ENCODE results near the gene PTPRN2. TPM values are rescaled to one million over a fixed set of nuclear protein-coding genes. Genes with fewer than 3 reads are reported as not detected.

Gene PTPRN2
- total RNA-seq, 2 experiments from 2014 or later: 4.7 to 4.8 TPM

- Mint-ChIP-seq H3K4me3 (no peak overlapping the region), H3K36me3 (ENCODE audit: low read depth) (no peaks in the 10 kb centered on the region), H3K9me3 (peaks cover 9% of the 10 kb centered on the region), H3K4me1 (no peaks in the 10 kb centered on the region), H3K27me3 (no peaks in the 10 kb centered on the region), H3K27ac (no peak overlapping the region)
- CTCF ChIA-PET: no interaction called here
- POLR2A ChIA-PET: no interaction called here
- no peak for DNase-seq
These were observed 525.0 kb downstream of the PTPRN2 start for GRCh38 chr7:158062661-158063060.

GRCh38 chr7:158061884-158062656 lies 525.6 kb downstream of the PTPRN2 start:
- ChIA-PET POLR2A (no interaction called here), CTCF (no interaction called here)
- no peaks in the 10 kb centered on the region for H3K27me3 Mint-ChIP-seq
- no peak for DNase-seq
- H3K4me1 Mint-ChIP-seq: no peaks in the 10 kb centered on the region
- H3K36me3 Mint-ChIP-seq (ENCODE audit: low read depth): no peaks in the 10 kb centered on the region
- peaks cover 9% of the 10 kb centered on the region for H3K9me3 Mint-ChIP-seq
- H3K4me3 Mint-ChIP-seq: no peak overlapping the region
- no peak overlapping the region for H3K27ac Mint-ChIP-seq

DNA sequence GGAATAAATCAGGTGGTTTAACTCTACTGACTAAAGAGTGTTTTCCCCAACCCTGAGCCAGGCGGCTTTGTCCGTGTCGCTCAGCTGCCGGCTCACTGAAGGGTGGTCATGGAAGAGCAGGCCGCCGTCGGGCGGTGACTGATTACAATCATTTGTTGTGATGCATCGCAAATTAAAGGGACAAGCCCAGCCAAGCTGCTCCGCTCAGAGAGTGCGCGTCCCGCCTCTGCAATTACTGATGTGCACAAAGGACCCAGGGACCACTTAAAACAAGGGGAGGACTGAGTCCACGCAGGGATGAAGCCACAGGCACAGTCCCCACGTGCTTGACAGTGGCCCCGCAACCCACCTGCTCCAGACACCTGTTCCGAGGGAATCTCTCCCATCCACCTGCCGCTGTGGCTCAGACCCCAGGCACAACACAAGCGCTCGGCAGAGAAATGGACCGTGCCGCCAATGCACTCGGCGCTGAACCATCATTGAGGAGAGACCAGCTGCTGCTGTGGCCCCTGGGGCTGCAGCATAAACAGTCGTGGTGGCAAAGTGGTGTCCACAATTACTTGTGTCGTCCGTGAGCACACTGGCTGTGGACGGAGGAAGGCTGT lies 526.5 kb downstream of the PTPRN2 start:
- Mint-ChIP-seq H3K27me3 (no peaks in the 10 kb centered on the region), H3K27ac (no peak overlapping the region), H3K9me3 (peaks cover 9% of the 10 kb centered on the region), H3K4me1 (no peaks in the 10 kb centered on the region), H3K4me3 (no peak overlapping the region), H3K36me3 (ENCODE audit: low read depth) (no peaks in the 10 kb centered on the region)
- ChIA-PET CTCF (no interaction called here), POLR2A (no interaction called here)
- no peak for DNase-seq

GRCh38 chr7:158060216-158060615 lies 527.4 kb downstream of the PTPRN2 start:
- no peak overlapping the region for H3K4me3 Mint-ChIP-seq
- ChIA-PET CTCF (no interaction called here), POLR2A (no interaction called here)
- no peaks in the 10 kb centered on the region for H3K27me3 Mint-ChIP-seq
- H3K4me1 Mint-ChIP-seq: no peaks in the 10 kb centered on the region
- peaks cover 9% of the 10 kb centered on the region for H3K9me3 Mint-ChIP-seq
- H3K27ac Mint-ChIP-seq: no peak overlapping the region
- H3K36me3 Mint-ChIP-seq (ENCODE audit: low read depth): no peaks in the 10 kb centered on the region
- no peak for DNase-seq

DNA sequence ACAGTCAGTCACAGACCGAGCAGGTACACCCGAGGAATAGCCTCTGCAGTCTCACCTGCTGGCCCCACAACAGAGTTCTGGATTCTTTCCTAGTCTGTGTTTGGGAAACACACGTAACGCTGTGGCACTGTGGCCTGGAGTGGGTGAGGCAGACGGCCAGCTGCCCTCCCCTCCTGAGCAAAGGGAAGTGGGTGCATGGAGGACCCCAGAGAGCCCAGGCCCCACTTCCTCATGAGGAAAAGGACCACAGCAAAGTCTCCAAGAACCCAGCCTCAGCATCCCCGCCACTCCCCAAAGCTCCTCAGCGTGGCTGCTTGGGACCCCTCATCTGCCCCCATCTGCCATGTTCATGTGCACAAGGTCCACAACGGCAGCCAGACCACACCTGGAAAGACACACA lies 530.2 kb downstream of the PTPRN2 start:
- POLR2A ChIA-PET: no interaction called here

GRCh38 chr7:158056761-158057160 lies 530.9 kb downstream of the PTPRN2 start:
- H3K27ac Mint-ChIP-seq: no peak overlapping the region
- H3K36me3 Mint-ChIP-seq (ENCODE audit: low read depth): no peaks in the 10 kb centered on the region
- no peaks in the 10 kb centered on the region for H3K4me1 Mint-ChIP-seq
- POLR2A ChIA-PET: no interaction called here
- H3K4me3 Mint-ChIP-seq: no peak overlapping the region
- no peak for DNase-seq
- no peaks in the 10 kb centered on the region for H3K27me3 Mint-ChIP-seq
- CTCF ChIA-PET: no interaction called here
- peaks cover 8% of the 10 kb centered on the region for H3K9me3 Mint-ChIP-seq

More for the DNA sequence above, 530.2 kb downstream of the PTPRN2 start:
- DNase-seq: no peak
- H3K27me3 Mint-ChIP-seq: no peaks in the 10 kb centered on the region
- H3K9me3 Mint-ChIP-seq: peaks cover 8% of the 10 kb centered on the region
- no peak overlapping the region for H3K4me3 Mint-ChIP-seq
- CTCF ChIA-PET: no interaction called here
- no peaks in the 10 kb centered on the region for H3K36me3 Mint-ChIP-seq (ENCODE audit: low read depth)
- H3K4me1 Mint-ChIP-seq: no peaks in the 10 kb centered on the region
- H3K27ac Mint-ChIP-seq: no peak overlapping the region

- no peak for DNase-seq
- H3K36me3 Mint-ChIP-seq (ENCODE audit: low read depth): no peaks in the 10 kb centered on the region
- peaks cover 3% of the 10 kb centered on the region for H3K9me3 Mint-ChIP-seq
- H3K27me3 Mint-ChIP-seq: no peaks in the 10 kb centered on the region
- H3K4me1 Mint-ChIP-seq: no peaks in the 10 kb centered on the region
- CTCF ChIA-PET: no interaction called here
- POLR2A ChIA-PET: no interaction called here
- no peak overlapping the region for H3K27ac Mint-ChIP-seq
- no peak overlapping the region for H3K4me3 Mint-ChIP-seq
These were observed 531.7 kb downstream of the PTPRN2 start for GRCh38 chr7:158055726-158056510.

- Mint-ChIP-seq H3K4me1 (no peaks in the 10 kb centered on the region), H3K36me3 (ENCODE audit: low read depth) (no peaks in the 10 kb centered on the region), H3K4me3 (no peak overlapping the region), H3K27ac (no peak overlapping the region), H3K9me3 (peaks cover 2% of the 10 kb centered on the region), H3K27me3 (no peaks in the 10 kb centered on the region)
- CTCF ChIA-PET: no interaction called here
- POLR2A ChIA-PET: no interaction called here
- DNase-seq: no peak
These were observed 533.0 kb downstream of the PTPRN2 start for GRCh38 chr7:158054611-158055010.

GRCh38 chr7:158054081-158054480 lies 533.5 kb downstream of the PTPRN2 start:
- no peaks in the 10 kb centered on the region for H3K4me1 Mint-ChIP-seq
- DNase-seq: no peak
- H3K4me3 Mint-ChIP-seq: no peak overlapping the region
- H3K36me3 Mint-ChIP-seq (ENCODE audit: low read depth): no peaks in the 10 kb centered on the region
- ChIA-PET POLR2A (no interaction called here), CTCF (no interaction called here)
- H3K27me3 Mint-ChIP-seq: no peaks in the 10 kb centered on the region
- H3K9me3 Mint-ChIP-seq: peaks cover 2% of the 10 kb centered on the region
- no peak overlapping the region for H3K27ac Mint-ChIP-seq

- ChIA-PET CTCF (no interaction called here), POLR2A (no interaction called here)
- no peak overlapping the region for H3K27ac Mint-ChIP-seq
- no peaks in the 10 kb centered on the region for H3K4me1 Mint-ChIP-seq
- no peaks in the 10 kb centered on the region for H3K36me3 Mint-ChIP-seq (ENCODE audit: low read depth)
- DNase-seq: no peak
- no peaks in the 10 kb centered on the region for H3K27me3 Mint-ChIP-seq
- no peak overlapping the region for H3K4me3 Mint-ChIP-seq
- H3K9me3 Mint-ChIP-seq: peaks cover 2% of the 10 kb centered on the region
These were observed 534.3 kb downstream of the PTPRN2 start for GRCh38 chr7:158053183-158053915.

- no peak overlapping the region for H3K4me3 Mint-ChIP-seq
- CTCF ChIA-PET: no interaction called here
- POLR2A ChIA-PET: no interaction called here
- H3K27ac Mint-ChIP-seq: no peak overlapping the region
- no peaks in the 10 kb centered on the region for H3K27me3 Mint-ChIP-seq
- no peaks in the 10 kb centered on the region for H3K36me3 Mint-ChIP-seq (ENCODE audit: low read depth)
- H3K9me3 Mint-ChIP-seq: peaks cover 2% of the 10 kb centered on the region
- no peak for DNase-seq
- no peaks in the 10 kb centered on the region for H3K4me1 Mint-ChIP-seq
These were observed 535.1 kb downstream of the PTPRN2 start for GRCh38 chr7:158052381-158053060.

- Mint-ChIP-seq H3K27ac (no peak overlapping the region), H3K36me3 (ENCODE audit: low read depth) (no peaks in the 10 kb centered on the region), H3K4me3 (no peak overlapping the region), H3K4me1 (no peaks in the 10 kb centered on the region), H3K27me3 (no peaks in the 10 kb centered on the region), H3K9me3 (peaks cover 2% of the 10 kb centered on the region)
- ChIA-PET CTCF (no interaction called here), POLR2A (no interaction called here)
- no peak for DNase-seq
These were observed 535.8 kb downstream of the PTPRN2 start for GRCh38 chr7:158051776-158052175.
